Tibial nerve (tissue), 4 donors: Measurements from ENCODE around the gene AP3B1.

Experiments
- CTCF ChIP-seq, 5 experiments: fragments of 200-600 bp in 3 of 5; fragments of 450-650 bp in 2 of 5; sonication (generic) in 3 of 5; IDR thresholded peaks; one replicate each; pipeline ENCODE4 v1.5.1; 2016 to 2019; ENCODE audit warnings: antibody characterized with exemption in 5 of 5, mild to moderate bottlenecking in 3 of 5, moderate library complexity in 2 of 5
- EP300 ChIP-seq, 2 donors: sonication (generic); formaldehyde crosslinking; IDR thresholded peaks; one replicate each; pipeline ENCODE4 v1.6.1; 2017; ENCODE audit warnings: antibody characterized with exemption in 2 of 2, mild to moderate bottlenecking in 1 of 2
- POLR2A ChIP-seq, 2 donors: fragments of 450-650 bp; IDR thresholded peaks; one replicate each; pipeline ENCODE4 v1.6.1; 2017; ENCODE audit warnings: antibody characterized with exemption in 2 of 2, mild to moderate bottlenecking in 2 of 2, moderate library complexity in 2 of 2

GRCh38 chr5:78237911-78238310 lies 56.6 kb downstream of the AP3B1 start:
- TF ChIP-seq CTCF (IDR thresholded peaks at IDR 0.05): no peak
- no peak for TF ChIP-seq POLR2A (IDR thresholded peaks at IDR 0.05)
- no peak for TF ChIP-seq EP300 (IDR thresholded peaks at IDR 0.05)
